ENCODE measurements around the gene TRPM5.

GRCh38 chr11:2473361-2474058, 29.2 kb upstream of the TRPM5 start:
- TF ChIP-seq, protein P1, sequence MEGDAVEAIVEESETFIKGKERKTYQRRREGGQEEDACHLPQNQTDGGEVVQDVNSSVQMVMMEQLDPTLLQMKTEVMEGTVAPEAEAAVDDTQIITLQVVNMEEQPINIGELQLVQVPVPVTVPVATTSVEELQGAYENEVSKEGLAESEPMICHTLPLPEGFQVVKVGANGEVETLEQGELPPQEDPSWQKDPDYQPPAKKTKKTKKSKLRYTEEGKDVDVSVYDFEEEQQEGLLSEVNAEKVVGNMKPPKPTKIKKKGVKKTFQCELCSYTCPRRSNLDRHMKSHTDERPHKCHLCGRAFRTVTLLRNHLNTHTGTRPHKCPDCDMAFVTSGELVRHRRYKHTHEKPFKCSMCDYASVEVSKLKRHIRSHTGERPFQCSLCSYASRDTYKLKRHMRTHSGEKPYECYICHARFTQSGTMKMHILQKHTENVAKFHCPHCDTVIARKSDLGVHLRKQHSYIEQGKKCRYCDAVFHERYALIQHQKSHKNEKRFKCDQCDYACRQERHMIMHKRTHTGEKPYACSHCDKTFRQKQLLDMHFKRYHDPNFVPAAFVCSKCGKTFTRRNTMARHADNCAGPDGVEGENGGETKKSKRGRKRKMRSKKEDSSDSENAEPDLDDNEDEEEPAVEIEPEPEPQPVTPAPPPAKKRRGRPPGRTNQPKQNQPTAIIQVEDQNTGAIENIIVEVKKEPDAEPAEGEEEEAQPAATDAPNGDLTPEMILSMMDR (IDR thresholded peaks at IDR 0.05), result no peak
- TF ChIP-seq EP300 (IDR thresholded peaks at IDR 0.05) (no peak), POLR2A (IDR thresholded peaks at IDR 0.05) (no peak)
